ENCODE results near the gene GIMD1.
"Not testable (repeated sequence)": the region's sequence is repeated elsewhere in the genome, so short reads cannot be mapped to it uniquely, and the experiment has no call there.

The GIMD1 gene

DNA sequence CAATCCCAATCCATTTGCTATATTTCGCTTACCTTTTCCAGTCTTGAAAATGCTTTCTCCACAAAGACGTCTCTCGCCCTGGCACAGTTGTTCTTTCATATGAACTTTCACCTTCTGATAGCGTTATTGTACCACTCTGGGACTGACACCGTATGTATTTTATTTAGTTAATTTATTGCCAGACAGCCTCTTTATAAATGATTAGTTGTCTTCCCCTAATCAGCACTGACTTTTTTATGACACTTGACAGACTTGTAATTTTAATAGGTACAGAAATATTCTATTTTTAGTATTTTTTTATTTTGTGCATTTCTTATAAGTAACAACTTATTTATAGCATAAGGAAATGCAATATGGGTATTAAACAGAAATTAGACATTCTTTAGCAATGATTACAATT, at the start of gene GIMD1:
GIMD1 (minus strand) TSS at position 101 of the 400 bp plus-strand sequence. CDS start 1,343 bp downstream, outside the sequence.
- H3K4me3 ChIP-seq (ENCODE audit: low read length): no peak within 1 kb of the TSS
- TF ChIP-seq CTCF (conservative IDR thresholded peaks at IDR 0.05; ENCODE audit: low read depth, low read length): no peak
- DNase-seq (ENCODE audit: low read depth): no peak

DNA sequence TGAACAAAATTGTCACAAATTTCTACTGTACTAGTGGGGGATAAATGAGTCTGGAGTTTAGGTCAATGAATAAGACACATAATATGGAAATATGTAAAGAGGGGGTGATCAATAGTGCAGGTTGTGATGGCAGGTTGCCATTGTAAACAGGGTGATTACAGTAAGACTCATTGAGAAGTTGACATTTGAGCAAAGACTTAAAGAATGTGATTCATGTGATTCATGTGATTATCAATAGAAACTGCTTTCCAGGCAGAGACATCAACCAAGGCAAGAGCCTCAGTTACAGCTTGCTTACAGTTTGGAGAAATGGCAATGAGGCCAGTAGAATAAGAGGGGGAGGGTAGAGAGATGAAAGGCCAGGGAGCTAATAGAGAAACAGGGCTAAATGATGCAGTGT, 45.8 kb upstream of the GIMD1 start:
- DNase-seq (ENCODE audit: low read depth): no peak
- no peak for TF ChIP-seq CTCF (conservative IDR thresholded peaks at IDR 0.05; ENCODE audit: low read depth, low read length)
- no peak overlapping the region for H3K4me3 ChIP-seq (ENCODE audit: low read length)

- H3K4me3 ChIP-seq (ENCODE audit: low read length): no peak overlapping the region
- no peak for TF ChIP-seq CTCF (conservative IDR thresholded peaks at IDR 0.05; ENCODE audit: low read depth, low read length)
- DNase-seq (ENCODE audit: low read depth): no peak
Measured at GRCh38 chr4:106409901-106410889, 41.6 kb upstream of the GIMD1 start.

DNA sequence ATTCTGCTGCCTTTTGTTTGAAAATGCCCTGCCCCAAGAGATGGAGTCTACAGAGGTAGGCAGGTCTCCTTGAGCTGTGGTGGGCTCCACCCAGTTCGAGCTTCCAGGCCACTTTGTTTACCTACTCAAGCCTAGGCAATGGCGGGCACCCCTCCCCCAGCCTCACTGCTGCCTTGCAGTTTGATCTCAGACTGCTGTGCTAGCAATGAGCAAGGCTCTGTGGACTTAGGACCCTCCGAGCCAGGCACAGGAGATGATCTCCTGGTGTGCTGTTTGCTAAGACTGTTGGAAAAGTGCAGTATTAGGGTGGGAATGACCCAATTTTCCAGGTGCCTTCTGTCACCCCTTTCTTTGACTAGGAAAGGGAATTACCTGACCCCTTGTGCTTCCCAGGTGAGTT, 39.4 kb upstream of the GIMD1 start:
- not testable (repeated sequence) for H3K4me3 ChIP-seq (ENCODE audit: low read length); DNase-seq (ENCODE audit: low read depth)

DNA sequence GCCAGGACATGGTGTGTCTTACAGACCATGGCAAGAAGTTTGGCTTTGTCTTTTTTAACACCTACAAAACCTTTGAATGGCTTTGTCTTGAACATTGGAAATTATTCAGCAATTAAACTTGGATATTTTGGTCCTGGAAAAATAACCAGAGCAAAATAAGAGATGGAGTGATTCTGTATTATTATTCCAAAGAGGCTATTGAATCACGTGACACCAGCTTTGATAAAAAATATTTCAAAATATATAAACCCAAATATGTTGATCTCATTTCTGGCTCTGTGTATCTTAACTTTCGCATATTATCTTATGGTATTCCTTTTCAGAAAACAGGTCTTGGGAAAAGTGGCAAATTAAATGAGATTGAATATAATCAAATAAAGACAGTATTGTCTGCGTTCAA, 32.6 kb upstream of the GIMD1 start:
- no peak for TF ChIP-seq CTCF (conservative IDR thresholded peaks at IDR 0.05; ENCODE audit: low read depth, low read length)

DNA sequence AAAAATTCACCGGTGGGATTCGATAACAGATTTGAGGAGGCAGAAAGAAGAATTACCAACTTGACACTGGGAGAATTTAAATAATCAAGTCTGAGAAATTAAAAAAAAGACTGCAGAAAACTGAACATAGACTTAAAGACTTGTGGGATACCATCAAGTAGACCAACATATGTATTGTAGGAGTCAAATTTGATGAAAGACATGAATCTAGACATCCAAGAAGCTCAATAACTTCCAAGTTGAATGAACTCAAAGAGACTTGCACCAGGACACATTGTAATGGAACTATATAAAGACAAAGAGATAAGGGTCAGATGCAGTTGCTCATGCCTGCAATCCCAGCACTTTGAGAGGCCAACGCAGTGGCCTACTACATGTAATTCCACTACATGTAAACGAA, 30.3 kb upstream of the GIMD1 start:
- not testable (repeated sequence) for DNase-seq (ENCODE audit: low read depth); H3K4me3 ChIP-seq (ENCODE audit: low read length)

More for the DNA sequence above, 32.6 kb upstream of the GIMD1 start:
- no peak overlapping the region for H3K4me3 ChIP-seq (ENCODE audit: low read length)
- no peak for DNase-seq (ENCODE audit: low read depth)

DNA sequence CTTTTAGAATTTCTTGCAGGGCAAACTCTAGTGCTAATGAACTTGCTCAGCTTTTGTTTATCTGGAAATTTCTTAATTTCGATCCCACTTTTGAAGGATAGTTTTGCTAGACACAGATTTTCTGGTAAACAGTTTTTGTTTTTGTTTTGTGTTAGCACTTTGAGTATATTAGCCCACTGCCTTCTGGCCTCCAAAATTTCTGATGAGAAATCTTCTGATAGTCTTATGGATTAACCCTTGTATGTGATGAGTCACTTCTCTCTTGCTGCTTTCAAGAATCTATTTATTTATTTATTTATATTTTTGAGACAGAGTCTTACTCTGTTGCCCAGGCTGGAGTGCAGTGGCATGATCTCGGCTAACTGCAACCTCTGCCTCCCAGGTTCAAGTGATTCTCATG, 27.0 kb upstream of the GIMD1 start:
- TF ChIP-seq CTCF (conservative IDR thresholded peaks at IDR 0.05; ENCODE audit: low read depth, low read length): no peak
- DNase-seq (ENCODE audit: low read depth): no peak
- no peak overlapping the region for H3K4me3 ChIP-seq (ENCODE audit: low read length)

GRCh38 chr4:106385853-106386393, 17.3 kb upstream of the GIMD1 start:
- DNase-seq (ENCODE audit: low read depth): no peak
- TF ChIP-seq CTCF (conservative IDR thresholded peaks at IDR 0.05; ENCODE audit: low read depth, low read length): no peak
- H3K4me3 ChIP-seq (ENCODE audit: low read length): no peak overlapping the region
